ENCODE data around the gene CRLF3.
A peak's percentile ranks its signal among the peaks of the same experiment; 100 is the strongest.
"Not testable (repeated sequence)": the region's sequence is repeated elsewhere in the genome, so short reads cannot be mapped to it uniquely, and the experiment has no call there.

Gene CRLF3

GRCh38 chr17:30788918-30789317 is 35.6 kb downstream of the CRLF3 start:
- POLR2A ChIA-PET, result no interaction called here
- DNase-seq (ENCODE audit: low read depth, low spot score), result peak; percentile 29
- TF ChIP-seq CTCF (IDR thresholded peaks at IDR 0.05; ENCODE audit: insufficient read depth, low read length, missing control alignments), result no peak
- H3K4me3 ChIP-seq (ENCODE audit: low read depth, low read length), result no peak overlapping the region
- CTCF ChIA-PET, result no interaction called here

- ChIA-PET CTCF (no interaction called here), POLR2A (no interaction called here)
- no peak for DNase-seq (ENCODE audit: low read depth, low spot score)
- no peak for TF ChIP-seq CTCF (IDR thresholded peaks at IDR 0.05; ENCODE audit: insufficient read depth, low read length, missing control alignments)
- H3K4me3 ChIP-seq (ENCODE audit: low read depth, low read length), result no peak overlapping the region
Observed at GRCh38 chr17:30782206-30782605, 42.3 kb downstream of the CRLF3 start.

- CTCF ChIA-PET, result interaction anchor here (0.9 to 1.4 kb wide), 2 partner anchors 10 to 21 kb away, joined by 3 to 4 read pairs; no protein-coding TSS in a partner anchor
- H3K4me3 ChIP-seq (ENCODE audit: low read depth, low read length), result no peak overlapping the region
Observed at GRCh38 chr17:30780343-30780742, 44.1 kb downstream of the CRLF3 start.

GRCh38 chr17:30768771-30769170 is 55.7 kb downstream of the CRLF3 start:
- POLR2A ChIA-PET; H3K4me3 ChIP-seq (ENCODE audit: low read depth, low read length); CTCF ChIA-PET: not testable (repeated sequence)

More at GRCh38 chr17:30780343-30780742, 44.1 kb downstream of the CRLF3 start:
- POLR2A ChIA-PET, result no interaction called here
- TF ChIP-seq CTCF (IDR thresholded peaks at IDR 0.05; ENCODE audit: insufficient read depth, low read length, missing control alignments), result no peak
- DNase-seq (ENCODE audit: low read depth, low spot score), result no peak

GRCh38 chr17:30767641-30768404 is 56.7 kb downstream of the CRLF3 start:
- DNase-seq (ENCODE audit: low read depth, low spot score); H3K4me3 ChIP-seq (ENCODE audit: low read depth, low read length); POLR2A ChIA-PET; CTCF ChIA-PET: not testable (repeated sequence)

More at GRCh38 chr17:30768771-30769170, 55.7 kb downstream of the CRLF3 start:
- not testable (repeated sequence) for DNase-seq (ENCODE audit: low read depth, low spot score)

GRCh38 chr17:30761060-30761459 is 63.4 kb downstream of the CRLF3 start:
- H3K4me3 ChIP-seq (ENCODE audit: low read depth, low read length), result no peak overlapping the region
- DNase-seq (ENCODE audit: low read depth, low spot score), result no peak
- no peak for TF ChIP-seq CTCF (IDR thresholded peaks at IDR 0.05; ENCODE audit: insufficient read depth, low read length, missing control alignments)
- ChIA-PET CTCF (no interaction called here), POLR2A (no interaction called here)

GRCh38 chr17:30753291-30753690 is 71.2 kb downstream of the CRLF3 start:
- DNase-seq (ENCODE audit: low read depth, low spot score); CTCF ChIA-PET; POLR2A ChIA-PET: not testable (repeated sequence)

GRCh38 chr17:30750982-30751381 is 73.5 kb downstream of the CRLF3 start:
- H3K4me3 ChIP-seq (ENCODE audit: low read depth, low read length); CTCF ChIA-PET; POLR2A ChIA-PET; DNase-seq (ENCODE audit: low read depth, low spot score): not testable (repeated sequence)

More at GRCh38 chr17:30753291-30753690, 71.2 kb downstream of the CRLF3 start:
- H3K4me3 ChIP-seq (ENCODE audit: low read depth, low read length), result not testable (repeated sequence)

- H3K4me3 ChIP-seq (ENCODE audit: low read depth, low read length); POLR2A ChIA-PET; DNase-seq (ENCODE audit: low read depth, low spot score); CTCF ChIA-PET: not testable (repeated sequence)
Observed at GRCh38 chr17:30747621-30748020, 76.9 kb downstream of the CRLF3 start.

- CTCF ChIA-PET; H3K4me3 ChIP-seq (ENCODE audit: low read depth, low read length); DNase-seq (ENCODE audit: low read depth, low spot score); POLR2A ChIA-PET: not testable (repeated sequence)
Observed at GRCh38 chr17:30742669-30743068, 81.8 kb downstream of the CRLF3 start.

- CTCF ChIA-PET; H3K4me3 ChIP-seq (ENCODE audit: low read depth, low read length); POLR2A ChIA-PET; DNase-seq (ENCODE audit: low read depth, low spot score): not testable (repeated sequence)
Observed at GRCh38 chr17:30736371-30736770, 88.1 kb downstream of the CRLF3 start.

GRCh38 chr17:30735644-30736043 is 88.8 kb downstream of the CRLF3 start:
- DNase-seq (ENCODE audit: low read depth, low spot score); H3K4me3 ChIP-seq (ENCODE audit: low read depth, low read length); CTCF ChIA-PET; POLR2A ChIA-PET: not testable (repeated sequence)

- POLR2A ChIA-PET; CTCF ChIA-PET; H3K4me3 ChIP-seq (ENCODE audit: low read depth, low read length); DNase-seq (ENCODE audit: low read depth, low spot score): not testable (repeated sequence)
Observed at GRCh38 chr17:30735206-30735605, 89.3 kb downstream of the CRLF3 start.

Data from AG04449 (cell line).